ENCODE results near the gene PLCD3. TPM values are rescaled to one million over a fixed set of nuclear protein-coding genes. Genes with fewer than 3 reads are reported as not detected.

Gene PLCD3
- total RNA-seq, 1 experiment from 2014 or later: 55.8 TPM

DNA sequence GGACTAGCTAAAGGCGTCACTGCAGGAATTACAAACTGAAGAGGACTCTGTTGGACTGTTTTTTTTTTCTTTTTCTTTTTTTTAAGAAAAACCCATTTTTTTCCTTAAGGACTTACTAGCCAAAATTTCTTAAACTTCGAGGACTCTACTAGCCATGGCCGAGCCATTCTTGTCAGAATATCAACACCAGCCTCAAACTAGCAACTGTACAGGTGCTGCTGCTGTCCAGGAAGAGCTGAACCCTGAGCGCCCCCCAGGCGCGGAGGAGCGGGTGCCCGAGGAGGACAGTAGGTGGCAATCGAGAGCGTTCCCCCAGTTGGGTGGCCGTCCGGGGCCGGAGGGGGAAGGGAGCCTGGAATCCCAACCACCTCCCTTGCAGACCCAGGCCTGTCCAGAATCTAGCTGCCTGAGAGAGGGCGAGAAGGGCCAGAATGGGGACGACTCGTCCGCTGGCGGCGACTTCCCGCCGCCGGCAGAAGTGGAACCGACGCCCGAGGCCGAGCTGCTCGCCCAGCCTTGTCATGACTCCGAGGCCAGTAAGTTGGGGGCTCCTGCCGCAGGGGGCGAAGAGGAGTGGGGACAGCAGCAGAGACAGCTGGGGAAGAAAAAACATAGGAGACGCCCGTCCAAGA lies 16.8 kb upstream of the PLCD3 start (continued):
- TF ChIP-seq, protein P1, sequence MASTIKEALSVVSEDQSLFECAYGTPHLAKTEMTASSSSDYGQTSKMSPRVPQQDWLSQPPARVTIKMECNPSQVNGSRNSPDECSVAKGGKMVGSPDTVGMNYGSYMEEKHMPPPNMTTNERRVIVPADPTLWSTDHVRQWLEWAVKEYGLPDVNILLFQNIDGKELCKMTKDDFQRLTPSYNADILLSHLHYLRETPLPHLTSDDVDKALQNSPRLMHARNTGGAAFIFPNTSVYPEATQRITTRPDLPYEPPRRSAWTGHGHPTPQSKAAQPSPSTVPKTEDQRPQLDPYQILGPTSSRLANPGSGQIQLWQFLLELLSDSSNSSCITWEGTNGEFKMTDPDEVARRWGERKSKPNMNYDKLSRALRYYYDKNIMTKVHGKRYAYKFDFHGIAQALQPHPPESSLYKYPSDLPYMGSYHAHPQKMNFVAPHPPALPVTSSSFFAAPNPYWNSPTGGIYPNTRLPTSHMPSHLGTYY (CRISPR knock-in tag; IDR thresholded peaks at IDR 0.05): no peak
- TF ChIP-seq E2F5 (CRISPR knock-in tag; IDR thresholded peaks at IDR 0.05) (no peak), SP1 (CRISPR knock-in tag; conservative IDR thresholded peaks at IDR 0.05) (peak; percentile 35; the same call in 1 of the 2 replicates)

DNA sequence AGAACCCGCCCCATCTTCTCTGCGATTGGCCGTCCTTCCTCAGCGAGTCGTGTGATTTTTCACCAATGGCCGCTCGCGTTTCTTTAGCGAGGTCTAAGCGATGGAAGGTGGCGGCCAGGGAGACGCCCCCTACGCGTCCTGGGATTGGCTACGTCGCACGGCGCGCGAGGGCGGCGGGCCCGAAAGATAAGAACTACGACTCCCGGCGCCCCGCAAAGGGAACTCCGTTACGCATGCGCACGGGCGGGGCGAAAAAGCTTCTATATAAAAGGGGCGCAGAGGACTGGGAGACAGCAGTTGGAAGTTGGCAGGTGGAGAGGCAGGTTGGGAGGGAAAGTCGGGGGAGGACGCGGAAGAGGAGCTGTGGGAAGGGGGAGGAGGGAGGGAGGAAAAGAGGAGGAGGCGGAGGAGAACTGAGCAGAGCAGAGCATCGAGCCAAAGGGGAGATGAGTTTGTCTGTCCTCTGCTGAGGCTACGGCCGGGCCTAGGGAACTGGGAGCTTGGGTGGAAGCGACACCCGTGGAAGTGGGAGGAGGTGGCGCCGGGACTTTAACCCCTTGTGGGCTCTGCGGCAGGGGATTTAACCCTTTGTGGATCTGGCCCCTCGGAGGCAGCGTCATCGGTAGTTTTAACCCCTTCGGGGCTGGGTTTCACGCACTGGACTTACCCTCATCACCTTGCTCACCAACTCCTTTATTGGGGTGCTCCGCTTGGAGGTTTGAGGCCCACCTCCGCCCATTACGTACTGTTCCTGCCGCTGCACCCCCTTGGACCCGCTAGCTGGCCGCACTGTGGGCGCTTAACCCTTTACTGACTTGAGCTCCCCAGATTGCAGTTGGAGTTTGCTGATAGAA lies 16.1 kb upstream of the PLCD3 start, which contains the start of gene HEXIM1:
Gene HEXIM1 (plus strand): TSS at position 293 of the 854 bp plus-strand sequence. CDS start 716 bp downstream, outside the sequence.
- ATAC-seq (peak; percentile 75), DNase-seq (ENCODE audit: low spot score) (peak; percentile 99)
- H3K36me3 Mint-ChIP-seq: no peaks in the 10 kb centered on the region; the same call in 1 of the 2 replicates
- CTCF ChIA-PET: interaction anchor here (0.5 to 16.3 kb wide), 25 partner anchors 9 to 438 kb away, joined by 3 to 531 read pairs (median 9); partner anchors contain the start of genes ACBD4, HEXIM2, MAP3K14 and PLCD3
- POLR2A ChIA-PET: interaction anchor here (0.5 to 6.1 kb wide), 38 partner anchors 9 to 502 kb away, joined by 3 to 242 read pairs (median 4); partner anchors contain the start of genes ACBD4, HEXIM2 and NMT1
- peak within 1 kb of the TSS; percentile 100 for H3K27ac Mint-ChIP-seq
- H3K27me3 Mint-ChIP-seq (ENCODE audit: low read depth): peaks cover 5% of the 10 kb centered on the region; the same call in 1 of the 2 replicates
- no peaks in the 10 kb centered on the region for H3K9me3 Mint-ChIP-seq
- peak within 1 kb of the TSS; percentile 98 for H3K4me3 Mint-ChIP-seq
- H3K4me1 Mint-ChIP-seq: peaks cover 34% of the 10 kb centered on the region
- TF ChIP-seq ZNF425 (CRISPR knock-in tag; conservative IDR thresholded peaks at IDR 0.05): peak; percentile 81; the same call in 1 of the 2 replicates
- TF ChIP-seq RELA (CRISPR knock-in tag; IDR thresholded peaks at IDR 0.05; ENCODE audit: borderline replicate concordance): no peak
- no peak for TF ChIP-seq ATF1 (CRISPR knock-in tag; IDR thresholded peaks at IDR 0.05)
- no peak for TF ChIP-seq FOXJ3 (CRISPR knock-in tag; IDR thresholded peaks at IDR 0.05; ENCODE audit: borderline replicate concordance)
- TF ChIP-seq ARID4B (CRISPR knock-in tag; IDR thresholded peaks at IDR 0.05; ENCODE audit: borderline replicate concordance): no peak
- no peak for TF ChIP-seq GTF2I (CRISPR knock-in tag; conservative IDR thresholded peaks at IDR 0.05)
- TF ChIP-seq GABPB1 (CRISPR knock-in tag; IDR thresholded peaks at IDR 0.05): peak; percentile 63
- no peak for TF ChIP-seq TEAD4 (CRISPR knock-in tag; IDR thresholded peaks at IDR 0.05)
- TF ChIP-seq ZBTB21 (CRISPR knock-in tag; IDR thresholded peaks at IDR 0.05; ENCODE audit: borderline replicate concordance): no peak
- no peak for TF ChIP-seq CTCF (IDR thresholded peaks at IDR 0.05)
- TF ChIP-seq E2F4 (CRISPR knock-in tag; IDR thresholded peaks at IDR 0.05; ENCODE audit: borderline replicate concordance, low read depth): 0 out of 2 replicates have a peak, but pooled peaks have one; percentile 9
- no peak for TF ChIP-seq JUN (CRISPR knock-in tag; IDR thresholded peaks at IDR 0.05)
- TF ChIP-seq ZNF532 (CRISPR knock-in tag; IDR thresholded peaks at IDR 0.05; ENCODE audit: borderline replicate concordance): no peak

All from WTC11 (cell line).